Thyroid gland (tissue), 4 donors: ENCODE results near the gene FAN1.

Experiments used
- CTCF ChIP-seq, 6 experiments: fragments of 200-600 bp in 3 of 6; fragments of 450-650 bp in 3 of 6; sonication (generic) in 3 of 6; IDR thresholded peaks; one replicate each; pipeline ENCODE4 v1.5.1; 2016 to 2019; ENCODE audit warnings: antibody characterized with exemption in 6 of 6, mild to moderate bottlenecking in 2 of 6, inconsistent platforms in 1 of 6, moderate library complexity in 1 of 6
- POLR2A ChIP-seq, 2 donors: fragments of 450-650 bp; IDR thresholded peaks; one replicate each; pipeline ENCODE4 v1.6.1; 2017; ENCODE audit warnings: antibody characterized with exemption in 2 of 2, mild to moderate bottlenecking in 2 of 2, moderate library complexity in 1 of 2

DNA sequence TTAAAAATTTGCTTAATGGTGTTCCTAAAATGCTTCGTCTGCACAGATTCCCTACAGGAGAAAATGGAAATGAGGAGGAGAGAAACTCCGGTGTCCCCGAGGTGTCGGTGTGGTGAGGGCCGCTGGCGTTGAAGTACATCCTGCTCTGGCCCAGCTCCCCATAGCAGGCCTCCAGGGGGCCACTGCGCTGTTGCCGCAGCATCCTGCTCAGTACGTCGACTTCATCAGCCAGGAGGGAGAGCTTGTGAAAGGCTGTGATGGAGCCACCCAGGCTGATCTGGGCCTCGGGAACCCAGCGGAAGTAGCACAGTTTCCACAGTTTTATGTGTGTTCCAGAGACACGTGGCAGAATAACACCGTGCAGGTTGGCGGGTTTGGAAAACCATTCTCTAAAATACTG, 37.8 kb downstream of the FAN1 start:
- no peak for TF ChIP-seq CTCF (IDR thresholded peaks at IDR 0.05)
- no peak for TF ChIP-seq POLR2A (IDR thresholded peaks at IDR 0.05)
